SH-SY5Y (cell line): ENCODE data around the gene FA2H.

ENCODE experiments used
- GATA2 ChIP-seq: IDR thresholded peaks from 2 replicates; pipeline ENCODE4 v1.6.1; 2011; ENCODE audit warnings: mild to moderate bottlenecking, low read depth, low read length
- GATA3 ChIP-seq: IDR thresholded peaks from 2 replicates; pipeline ENCODE4 v1.6.1; 2011; ENCODE audit warnings: low read depth, mild to moderate bottlenecking, low read length, moderate library complexity

DNA sequence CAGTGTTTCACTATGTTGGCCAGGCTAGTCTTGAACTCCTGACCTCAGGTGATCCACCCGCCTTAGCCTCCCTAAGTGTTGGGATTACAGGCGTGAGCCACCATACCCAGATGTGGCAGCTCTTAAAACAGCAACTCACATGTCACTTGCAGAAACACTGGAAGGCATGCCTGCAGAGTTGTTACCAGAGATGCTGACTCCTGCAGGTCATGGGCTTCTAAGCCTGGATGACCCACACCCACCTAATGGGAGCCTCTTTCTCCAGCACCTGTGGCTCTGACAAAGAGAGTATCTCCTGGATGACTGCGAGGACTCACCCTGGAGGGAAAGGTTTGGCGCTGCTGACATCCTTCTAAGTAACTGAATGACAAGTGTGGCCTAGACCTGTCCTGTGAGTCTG is 96.8 kb downstream of the FA2H start:
- TF ChIP-seq GATA3: no peak
- no peak for TF ChIP-seq GATA2
